Neural cell (in vitro differentiated cells): ENCODE data around the gene L3MBTL1.

Experiments used
- EP300 ChIP-seq: fragments of 450-650 bp; conservative IDR thresholded peaks from 2 replicates; pipeline ENCODE4 v1.6.1; 2014; ENCODE audit warnings: antibody characterized with exemption, mild to moderate bottlenecking, moderate library complexity; ENCODE audit not compliant: poor library complexity, severe bottlenecking
- EZH2 ChIP-seq: fragments of 200-600, 300-800 bp; shearing (Covaris generic), sonication (generic); IDR thresholded peaks from 2 replicates; pipeline ENCODE4 v1.6.1; 2014; ENCODE audit warnings: antibody characterized with exemption, low read length, borderline replicate concordance, mild to moderate bottlenecking; ENCODE audit not compliant: insufficient read depth, poor library complexity, severe bottlenecking
- MXI1 ChIP-seq: fragments of 450-650 bp; conservative IDR thresholded peaks from 2 replicates; pipeline ENCODE4 v1.6.1; 2014; ENCODE audit warnings: antibody characterized with exemption, mild to moderate bottlenecking; ENCODE audit not compliant: poor library complexity, severe bottlenecking
- POLR2AphosphoS5 ChIP-seq: IDR thresholded peaks from 2 replicates; pipeline ENCODE4 v1.6.1; 2012
- SMC3 ChIP-seq: fragments of 450-650 bp; conservative IDR thresholded peaks from 2 replicates; pipeline ENCODE4 v1.6.1; 2014; ENCODE audit warnings: antibody characterized with exemption, mild to moderate bottlenecking, moderate library complexity; ENCODE audit not compliant: poor library complexity
- TF ChIP-seq, protein P1 (sequence below): fragments of 450-650 bp; IDR thresholded peaks from 2 replicates; pipeline ENCODE4 v1.5.1; 2014; ENCODE audit warnings: antibody characterized with exemption, mild to moderate bottlenecking, moderate library complexity; ENCODE audit not compliant: poor library complexity, severe bottlenecking
- TF ChIP-seq, protein P2 (sequence below): IDR thresholded peaks from 2 replicates; pipeline ENCODE4 v1.6.1; 2012; ENCODE audit warnings: borderline replicate concordance

DNA sequence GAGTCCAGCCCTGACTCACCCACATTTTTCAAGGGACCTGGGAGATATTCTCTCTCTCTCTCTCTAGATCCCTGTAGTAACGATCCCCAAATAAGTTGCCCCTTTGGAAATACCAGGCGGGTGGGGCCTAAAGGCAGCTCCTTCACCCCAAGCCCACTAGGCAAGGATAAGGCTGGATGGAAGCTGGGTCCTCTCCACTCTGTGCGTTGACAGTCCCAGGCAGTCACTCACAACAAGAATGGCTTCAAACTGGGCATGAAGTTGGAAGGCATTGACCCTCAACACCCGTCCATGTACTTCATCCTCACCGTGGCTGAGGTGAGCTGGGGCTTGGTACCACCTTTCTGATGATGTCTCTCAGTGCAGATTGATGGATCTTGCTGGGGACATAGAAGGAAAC lies 21.6 kb downstream of the L3MBTL1 start:
- TF ChIP-seq SMC3 (no peak), EZH2 (no peak), POLR2AphosphoS5 (no peak), MXI1 (no peak), EP300 (no peak)
- TF ChIP-seq, protein P1, sequence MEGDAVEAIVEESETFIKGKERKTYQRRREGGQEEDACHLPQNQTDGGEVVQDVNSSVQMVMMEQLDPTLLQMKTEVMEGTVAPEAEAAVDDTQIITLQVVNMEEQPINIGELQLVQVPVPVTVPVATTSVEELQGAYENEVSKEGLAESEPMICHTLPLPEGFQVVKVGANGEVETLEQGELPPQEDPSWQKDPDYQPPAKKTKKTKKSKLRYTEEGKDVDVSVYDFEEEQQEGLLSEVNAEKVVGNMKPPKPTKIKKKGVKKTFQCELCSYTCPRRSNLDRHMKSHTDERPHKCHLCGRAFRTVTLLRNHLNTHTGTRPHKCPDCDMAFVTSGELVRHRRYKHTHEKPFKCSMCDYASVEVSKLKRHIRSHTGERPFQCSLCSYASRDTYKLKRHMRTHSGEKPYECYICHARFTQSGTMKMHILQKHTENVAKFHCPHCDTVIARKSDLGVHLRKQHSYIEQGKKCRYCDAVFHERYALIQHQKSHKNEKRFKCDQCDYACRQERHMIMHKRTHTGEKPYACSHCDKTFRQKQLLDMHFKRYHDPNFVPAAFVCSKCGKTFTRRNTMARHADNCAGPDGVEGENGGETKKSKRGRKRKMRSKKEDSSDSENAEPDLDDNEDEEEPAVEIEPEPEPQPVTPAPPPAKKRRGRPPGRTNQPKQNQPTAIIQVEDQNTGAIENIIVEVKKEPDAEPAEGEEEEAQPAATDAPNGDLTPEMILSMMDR = no peak
- TF ChIP-seq, protein P2, sequence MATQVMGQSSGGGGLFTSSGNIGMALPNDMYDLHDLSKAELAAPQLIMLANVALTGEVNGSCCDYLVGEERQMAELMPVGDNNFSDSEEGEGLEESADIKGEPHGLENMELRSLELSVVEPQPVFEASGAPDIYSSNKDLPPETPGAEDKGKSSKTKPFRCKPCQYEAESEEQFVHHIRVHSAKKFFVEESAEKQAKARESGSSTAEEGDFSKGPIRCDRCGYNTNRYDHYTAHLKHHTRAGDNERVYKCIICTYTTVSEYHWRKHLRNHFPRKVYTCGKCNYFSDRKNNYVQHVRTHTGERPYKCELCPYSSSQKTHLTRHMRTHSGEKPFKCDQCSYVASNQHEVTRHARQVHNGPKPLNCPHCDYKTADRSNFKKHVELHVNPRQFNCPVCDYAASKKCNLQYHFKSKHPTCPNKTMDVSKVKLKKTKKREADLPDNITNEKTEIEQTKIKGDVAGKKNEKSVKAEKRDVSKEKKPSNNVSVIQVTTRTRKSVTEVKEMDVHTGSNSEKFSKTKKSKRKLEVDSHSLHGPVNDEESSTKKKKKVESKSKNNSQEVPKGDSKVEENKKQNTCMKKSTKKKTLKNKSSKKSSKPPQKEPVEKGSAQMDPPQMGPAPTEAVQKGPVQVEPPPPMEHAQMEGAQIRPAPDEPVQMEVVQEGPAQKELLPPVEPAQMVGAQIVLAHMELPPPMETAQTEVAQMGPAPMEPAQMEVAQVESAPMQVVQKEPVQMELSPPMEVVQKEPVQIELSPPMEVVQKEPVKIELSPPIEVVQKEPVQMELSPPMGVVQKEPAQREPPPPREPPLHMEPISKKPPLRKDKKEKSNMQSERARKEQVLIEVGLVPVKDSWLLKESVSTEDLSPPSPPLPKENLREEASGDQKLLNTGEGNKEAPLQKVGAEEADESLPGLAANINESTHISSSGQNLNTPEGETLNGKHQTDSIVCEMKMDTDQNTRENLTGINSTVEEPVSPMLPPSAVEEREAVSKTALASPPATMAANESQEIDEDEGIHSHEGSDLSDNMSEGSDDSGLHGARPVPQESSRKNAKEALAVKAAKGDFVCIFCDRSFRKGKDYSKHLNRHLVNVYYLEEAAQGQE = no peak
